Thoracic aorta endothelial cell (primary cell): Measurements from ENCODE around the gene HRNR. TPM values are rescaled to one million over a fixed set of nuclear protein-coding genes. Genes with fewer than 3 reads are reported as not detected.

Source experiments
- total RNA-seq: library from RNA; depleted of rRNA; stranded (reverse); fragments of >200 nt; gene quantifications from 2 replicates; pipeline ENCODE4 v1.2.3, GENCODE V29; 2012

The HRNR gene
- total RNA-seq, result not detected in 2 replicates

DNA sequence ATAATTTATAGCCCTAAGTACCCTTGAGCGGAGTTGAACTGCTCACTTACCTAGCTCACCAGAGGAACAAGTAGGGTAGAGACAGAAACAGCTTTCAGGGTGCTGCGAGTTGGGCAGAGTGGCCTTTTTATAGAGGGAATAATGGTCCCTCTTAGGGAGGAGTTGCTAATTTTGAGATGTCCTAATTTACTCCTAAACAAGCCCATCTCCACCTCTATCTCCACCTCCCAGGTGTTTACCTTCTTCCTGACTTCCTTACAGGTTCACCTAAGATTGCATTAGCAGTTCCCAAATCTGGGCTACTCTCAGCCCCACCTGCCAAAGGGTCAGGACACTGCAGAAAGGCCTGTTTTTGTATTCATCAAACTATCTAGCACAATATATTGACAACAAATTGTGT lies at the start of gene HRNR:
Gene HRNR, minus strand, starts transcription at position 101 of the 400 bp plus-strand sequence. CDS start 940 bp downstream, outside the sequence.

Other genes with a start within 250 kb of the HRNR start
- 234 and 247 TPM in 2 replicates for gene S100A10, start 230.3 kb downstream of the HRNR start, total RNA-seq
- 109 and 145 TPM in 2 replicates for gene S100A11, start 187.2 kb downstream of the HRNR start, total RNA-seq
- not detected in 2 replicates for gene TCHHL1, start 135.1 kb downstream of the HRNR start, total RNA-seq
- gene TCHH, start 108.7 kb downstream of the HRNR start, total RNA-seq, result under 0.01 TPM in 2 replicates
- not detected in 2 replicates for gene RPTN, start 65.0 kb downstream of the HRNR start, total RNA-seq
- gene FLG, start 101.0 kb upstream of the HRNR start, total RNA-seq, result under 0.01 TPM in 1 of 2 replicates, not detected in the other
- gene FLG2, start 135.8 kb upstream of the HRNR start, total RNA-seq, result not detected in 2 replicates
- gene CRNN, start 190.1 kb upstream of the HRNR start, total RNA-seq, result not detected in 2 replicates